ENCODE results near the gene CFAP298. TPM values are rescaled to one million over a fixed set of nuclear protein-coding genes. Genes with fewer than 3 reads are reported as not detected.
A peak's percentile ranks its signal among the peaks of the same experiment; 100 is the strongest.
"Not testable (repeated sequence)": the region's sequence is repeated elsewhere in the genome, so short reads cannot be mapped to it uniquely, and the experiment has no call there.

Gene CFAP298
- total RNA-seq, 2 experiments from 2014 or later = 39.5 to 47.9 TPM

DNA sequence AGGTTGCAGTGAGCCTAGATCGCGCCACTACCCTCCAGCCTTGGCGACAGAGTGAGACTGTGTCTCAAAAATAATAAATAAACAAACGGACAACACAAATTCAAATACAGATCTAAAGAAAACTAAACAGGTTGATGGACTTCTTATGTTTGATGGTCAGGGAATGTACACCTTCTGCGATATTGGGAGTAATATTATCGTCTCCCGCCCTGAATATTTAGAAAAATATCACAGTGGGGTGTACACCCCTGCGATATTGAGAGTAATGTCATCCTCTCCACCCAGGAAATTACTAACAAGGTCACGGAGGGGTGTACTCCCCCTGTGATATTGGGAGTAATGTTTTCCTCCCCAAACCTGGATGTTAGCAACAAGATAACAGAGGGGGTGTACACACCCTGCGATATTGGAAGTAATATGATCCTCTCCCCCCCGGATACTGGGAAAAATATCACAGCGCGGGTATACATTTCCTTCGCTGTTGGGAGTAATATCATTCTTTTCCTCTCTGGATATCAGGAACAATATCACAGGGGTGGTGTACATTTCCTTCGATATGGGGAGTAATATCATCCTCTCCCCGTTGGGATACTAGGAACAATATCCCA lies 1.4 kb upstream of the CFAP298 start:
- no peaks in the 10 kb centered on the region for H3K9me3 Mint-ChIP-seq (ENCODE audit: low read depth)
- ChIA-PET CTCF (interaction anchor here (0.6 to 0.8 kb wide), 2 partner anchors 44 to 219 kb away, joined by 3 to 4 read pairs; no protein-coding TSS in a partner anchor), POLR2A (no interaction called here)
- intact Hi-C loops (cut with DNase I, micrococcal nuclease) = loop anchor here (2.0 to 5.0 kb wide), 5 partner anchors 45 to 929 kb away; partner anchors contain the start of genes GART (in 1 of the 2), MIS18A (in 1 of the 2), PAXBP1 (in 1 of the 2) and SON (in 1 of the 2)
- peaks cover 9% of the 10 kb centered on the region for H3K4me1 Mint-ChIP-seq
- H3K4me3 Mint-ChIP-seq = peak overlapping the region; percentile 96
- ATAC-seq (no peak), DNase-seq (no peak)
- H3K27ac Mint-ChIP-seq = peak overlapping the region; percentile 90
- H3K36me3 Mint-ChIP-seq (ENCODE audit: low read depth) = peaks cover 9% of the 10 kb centered on the region
- no peaks in the 10 kb centered on the region for H3K27me3 Mint-ChIP-seq

- POLR2A ChIA-PET = no interaction called here
- intact Hi-C loops (cut with DNase I, micrococcal nuclease) = loop anchor here (1.0 to 5.0 kb wide), 13 partner anchors 44 to 1028 kb away; partner anchors contain the start of genes MIS18A (in 2 of the 2), URB1 (in 2 of the 2), CRYZL1 (in 1 of the 2) and DNAJC28 (in 1 of the 2)
- DNase-seq (no peak), ATAC-seq (peak; percentile 8)
- CTCF ChIA-PET = interaction anchor here (0.6 to 1.4 kb wide), 3 partner anchors 12 to 218 kb away, joined by 3 to 9 read pairs (median 4); no protein-coding TSS in a partner anchor
- Mint-ChIP-seq H3K27me3 (no peaks in the 10 kb centered on the region), H3K4me1 (peaks cover 9% of the 10 kb centered on the region), H3K27ac (peak overlapping the region; percentile 90), H3K36me3 (ENCODE audit: low read depth) (peaks cover 10% of the 10 kb centered on the region), H3K9me3 (ENCODE audit: low read depth) (no peaks in the 10 kb centered on the region), H3K4me3 (peak overlapping the region; percentile 96)
Measured at GRCh38 chr21:32612999-32613337, 791 bp upstream of the CFAP298 start.

DNA sequence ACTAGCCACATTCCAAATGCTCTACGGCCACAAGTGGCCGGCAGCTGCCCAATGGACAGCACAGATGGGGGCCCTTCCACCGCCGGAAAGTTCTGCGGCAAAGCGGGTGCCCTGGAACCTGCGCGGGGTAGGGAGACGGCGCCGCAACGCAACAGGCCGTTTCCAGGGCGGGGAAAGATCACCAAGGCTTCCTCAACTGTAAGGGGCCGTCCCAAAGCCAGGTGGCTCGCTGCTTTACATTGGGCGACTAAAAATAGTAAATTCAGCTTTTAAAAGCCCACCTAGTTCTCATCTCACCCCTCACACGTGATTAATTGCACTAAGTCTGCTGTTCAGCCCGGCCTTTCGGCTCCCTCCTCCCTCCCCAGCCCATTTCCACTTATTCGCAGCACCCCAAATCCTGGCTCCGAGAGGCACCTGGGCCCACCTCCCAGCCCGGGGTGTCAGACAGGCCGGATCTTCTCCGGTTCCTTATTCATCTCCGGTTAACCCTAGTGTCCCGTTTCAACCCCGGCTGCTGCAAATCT lies 643 bp downstream of the CFAP298 start:
- ATAC-seq (peak; percentile 45), DNase-seq (peak; percentile 65)
- intact Hi-C loops (cut with DNase I, micrococcal nuclease) = loop anchor here (5.0 kb wide), 2 partner anchors 161 to 931 kb away; partner anchors contain the start of genes GART (in 1 of the 2), PAXBP1 (in 1 of the 2) and SON (in 1 of the 2)
- ChIA-PET POLR2A (interaction anchor here (0.6 kb wide), 1 partner anchor 83 kb away, joined by 3 read pairs; no protein-coding TSS in a partner anchor), CTCF (interaction anchor here (1.2 to 3.4 kb wide), 3 partner anchors 11 to 44 kb away, joined by 3 to 27 read pairs (median 9); no protein-coding TSS in a partner anchor)
- H3K36me3 Mint-ChIP-seq (ENCODE audit: low read depth) = peaks cover 18% of the 10 kb centered on the region
- peak overlapping the region; percentile 90 for H3K27ac Mint-ChIP-seq
- H3K27me3 Mint-ChIP-seq = no peaks in the 10 kb centered on the region
- peak overlapping the region; percentile 96 for H3K4me3 Mint-ChIP-seq
- H3K9me3 Mint-ChIP-seq (ENCODE audit: low read depth) = no peaks in the 10 kb centered on the region
- H3K4me1 Mint-ChIP-seq = peaks cover 9% of the 10 kb centered on the region

DNA sequence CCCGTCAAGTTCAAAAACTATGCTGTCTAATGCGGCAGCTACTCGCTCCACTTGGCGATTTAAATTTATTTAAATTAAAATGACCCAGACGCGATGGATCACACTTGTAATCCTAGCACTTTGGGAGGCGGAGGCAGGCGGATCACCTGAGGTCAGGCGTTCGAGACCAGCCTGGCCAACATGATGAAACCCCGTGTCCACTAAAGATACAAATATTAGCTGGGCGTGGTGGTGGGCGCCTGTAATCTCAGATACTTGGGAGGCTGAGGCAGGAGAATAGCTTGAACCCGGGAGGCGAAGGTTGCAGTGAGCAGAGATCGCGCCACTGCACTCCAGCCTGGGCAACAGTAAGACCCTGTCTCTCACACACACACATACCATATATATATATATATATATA lies 1.2 kb downstream of the CFAP298 start:
- peak overlapping the region; percentile 96 for H3K4me3 Mint-ChIP-seq

DNA sequence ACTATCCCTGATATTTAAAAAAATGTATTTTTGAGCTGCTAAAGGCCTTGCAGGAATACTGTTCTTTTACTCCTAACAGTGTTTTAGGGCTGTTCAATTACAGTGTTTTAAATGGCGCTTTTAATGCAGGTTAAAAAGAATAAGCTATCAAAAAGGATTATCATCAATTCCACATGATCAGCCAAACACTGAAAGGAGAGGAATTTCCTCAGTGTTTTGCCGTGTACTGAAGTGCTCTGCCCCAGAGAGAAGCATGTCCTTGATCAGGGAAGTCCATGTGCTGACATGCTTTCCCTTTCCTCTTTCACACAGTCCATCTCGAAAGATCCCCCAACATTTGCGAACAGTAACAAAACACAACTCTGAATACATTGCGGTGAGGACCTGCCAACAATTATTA lies 3.3 kb downstream of the CFAP298 start:
- intact Hi-C loops (cut with DNase I, micrococcal nuclease) = no loop called here

More for the DNA sequence above, 1.2 kb downstream of the CFAP298 start:
- ATAC-seq; H3K9me3 Mint-ChIP-seq (ENCODE audit: low read depth); H3K4me1 Mint-ChIP-seq; H3K27ac Mint-ChIP-seq; H3K27me3 Mint-ChIP-seq; DNase-seq; POLR2A ChIA-PET: not testable (repeated sequence)
- CTCF ChIA-PET = interaction anchor here (3.4 kb wide), 1 partner anchor 10 kb away, joined by 27 read pairs; no protein-coding TSS in a partner anchor
- peaks cover 23% of the 10 kb centered on the region for H3K36me3 Mint-ChIP-seq (ENCODE audit: low read depth)
- intact Hi-C loops (cut with DNase I, micrococcal nuclease) = loop anchor here (5.0 kb wide), 2 partner anchors 161 to 931 kb away; partner anchors contain the start of genes GART (in 1 of the 2), PAXBP1 (in 1 of the 2) and SON (in 1 of the 2)

GRCh38 chr21:32605469-32605868 lies 6.7 kb downstream of the CFAP298 start:
- ChIA-PET CTCF (interaction anchor here (1.1 to 1.4 kb wide), 3 partner anchors 9 to 202 kb away, joined by 3 to 4 read pairs (median 4); no protein-coding TSS in a partner anchor), POLR2A (no interaction called here)
- H3K27ac Mint-ChIP-seq = no peak overlapping the region
- no peak overlapping the region for H3K4me3 Mint-ChIP-seq
- H3K4me1 Mint-ChIP-seq = peaks cover 3% of the 10 kb centered on the region
- H3K9me3 Mint-ChIP-seq (ENCODE audit: low read depth) = no peaks in the 10 kb centered on the region
- no peaks in the 10 kb centered on the region for H3K27me3 Mint-ChIP-seq
- no peak for ATAC-seq
- H3K36me3 Mint-ChIP-seq (ENCODE audit: low read depth) = peaks cover 55% of the 10 kb centered on the region
- intact Hi-C loops (cut with DNase I, micrococcal nuclease) = no loop called here
- no peak for DNase-seq

More for the DNA sequence above, 3.3 kb downstream of the CFAP298 start:
- no peak for ATAC-seq
- DNase-seq = no peak
- CTCF ChIA-PET = interaction anchor here (0.6 to 3.4 kb wide), 6 partner anchors 8 to 910 kb away, joined by 3 to 27 read pairs (median 4); no protein-coding TSS in a partner anchor
- POLR2A ChIA-PET = no interaction called here
- Mint-ChIP-seq H3K4me1 (peaks cover 9% of the 10 kb centered on the region), H3K27me3 (no peaks in the 10 kb centered on the region), H3K4me3 (no peak overlapping the region), H3K9me3 (ENCODE audit: low read depth) (no peaks in the 10 kb centered on the region), H3K27ac (no peak overlapping the region), H3K36me3 (ENCODE audit: low read depth) (peaks cover 38% of the 10 kb centered on the region)

- ATAC-seq (no peak), DNase-seq (no peak)
- Mint-ChIP-seq H3K27me3 (no peaks in the 10 kb centered on the region), H3K27ac (no peak overlapping the region), H3K36me3 (ENCODE audit: low read depth) (peaks cover 58% of the 10 kb centered on the region), H3K9me3 (ENCODE audit: low read depth) (no peaks in the 10 kb centered on the region), H3K4me1 (no peaks in the 10 kb centered on the region), H3K4me3 (no peak overlapping the region)
- POLR2A ChIA-PET = no interaction called here
- intact Hi-C loops (cut with DNase I, micrococcal nuclease) = loop anchor here in 1 of 2 experiments (5.0 kb wide), 1 partner anchor 737 kb away; no protein-coding TSS in a partner anchor
- CTCF ChIA-PET = interaction anchor here (1.0 to 1.4 kb wide), 4 partner anchors 8 to 195 kb away, joined by 3 to 4 read pairs (median 3); no protein-coding TSS in a partner anchor
Measured at GRCh38 chr21:32604464-32604863, 7.7 kb downstream of the CFAP298 start.

- intact Hi-C loops (cut with DNase I, micrococcal nuclease) = loop anchor here in 1 of 2 experiments (5.0 kb wide), 1 partner anchor 736 kb away; no protein-coding TSS in a partner anchor
- ATAC-seq (no peak), DNase-seq (no peak)
- H3K4me3 Mint-ChIP-seq = no peak overlapping the region
- ChIA-PET POLR2A (no interaction called here), CTCF (no interaction called here)
- H3K36me3 Mint-ChIP-seq (ENCODE audit: low read depth) = peaks cover 56% of the 10 kb centered on the region
- H3K27ac Mint-ChIP-seq = no peak overlapping the region
- no peaks in the 10 kb centered on the region for H3K4me1 Mint-ChIP-seq
- H3K27me3 Mint-ChIP-seq = no peaks in the 10 kb centered on the region
- no peaks in the 10 kb centered on the region for H3K9me3 Mint-ChIP-seq (ENCODE audit: low read depth)
Measured at GRCh38 chr21:32603131-32603530, 9.0 kb downstream of the CFAP298 start.

DNA sequence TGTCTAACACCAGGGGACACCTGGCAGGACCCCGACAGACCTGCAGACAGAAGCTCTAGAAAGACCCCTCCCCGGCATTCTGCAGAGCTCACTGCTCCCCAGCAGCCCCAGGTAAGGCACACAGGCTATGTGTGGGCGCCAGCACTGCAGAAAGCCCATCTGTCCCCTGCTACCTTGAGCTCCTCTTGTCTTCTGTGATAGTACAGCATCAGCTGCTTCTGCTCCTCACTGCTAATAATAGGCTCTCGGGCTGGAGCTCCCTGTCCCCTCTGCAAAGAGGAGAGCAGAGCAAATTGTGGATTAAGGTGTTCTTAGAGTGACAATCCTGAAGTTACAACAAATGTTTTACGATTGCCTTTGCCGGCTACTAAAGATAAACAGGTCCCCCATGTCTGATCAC lies 10.1 kb downstream of the CFAP298 start:
- DNase-seq (no peak), ATAC-seq (no peak)
- H3K27ac Mint-ChIP-seq = no peak overlapping the region
- ChIA-PET POLR2A (no interaction called here), CTCF (interaction anchor here (0.9 to 4.8 kb wide), 13 partner anchors 8 to 229 kb away, joined by 3 to 106 read pairs (median 6); partner anchors contain the start of genes EVA1C and URB1)
- no peak overlapping the region for H3K4me3 Mint-ChIP-seq
- no peaks in the 10 kb centered on the region for H3K9me3 Mint-ChIP-seq (ENCODE audit: low read depth)
- peaks cover 51% of the 10 kb centered on the region for H3K36me3 Mint-ChIP-seq (ENCODE audit: low read depth)
- H3K27me3 Mint-ChIP-seq = no peaks in the 10 kb centered on the region
- intact Hi-C loops (cut with DNase I, micrococcal nuclease) = loop anchor here in 1 of 2 experiments (5.0 kb wide), 1 partner anchor 735 kb away; no protein-coding TSS in a partner anchor
- peaks cover 4% of the 10 kb centered on the region for H3K4me1 Mint-ChIP-seq

DNA sequence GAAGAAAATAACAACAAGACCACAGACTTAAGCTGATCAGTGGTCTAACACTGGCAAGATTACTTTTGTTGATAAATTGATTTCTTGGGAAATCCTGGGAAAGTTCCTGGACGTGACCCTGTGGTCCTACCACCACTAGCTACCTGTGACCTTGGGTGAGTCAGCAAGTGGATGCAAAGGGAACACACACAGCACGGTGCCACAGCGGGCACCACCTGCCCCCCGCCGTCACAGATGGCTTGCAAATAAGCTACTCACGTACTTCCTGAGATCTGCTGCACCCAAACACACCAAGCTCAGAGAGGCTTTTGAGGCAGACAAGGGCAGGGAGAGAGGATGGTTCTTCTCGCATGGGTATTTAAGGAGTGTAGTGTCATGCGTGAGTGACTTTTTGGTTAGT lies 12.7 kb downstream of the CFAP298 start:
- Mint-ChIP-seq H3K4me3 (no peak overlapping the region), H3K4me1 (peaks cover 12% of the 10 kb centered on the region)

DNA sequence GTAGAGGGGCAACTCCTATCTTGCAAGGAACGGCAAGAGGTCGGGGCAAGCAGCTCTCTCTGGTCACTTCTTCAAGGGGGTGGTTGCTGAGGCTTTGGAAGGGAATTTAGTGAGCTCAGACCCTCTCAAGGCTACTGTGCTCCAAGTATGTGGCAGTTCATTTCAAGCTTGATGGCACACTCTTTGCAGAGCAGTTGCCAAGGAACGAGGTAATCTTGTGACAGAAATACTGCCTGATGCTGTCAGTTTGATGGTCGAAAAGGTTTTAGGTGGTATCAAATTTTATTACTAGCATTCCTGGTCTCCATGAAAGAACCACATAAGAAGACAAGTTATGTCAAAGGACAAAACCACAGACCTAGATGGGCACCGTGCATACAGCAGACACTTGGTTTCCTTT lies 13.1 kb downstream of the CFAP298 start:
- H3K36me3 Mint-ChIP-seq (ENCODE audit: low read depth) = peaks cover 36% of the 10 kb centered on the region
- POLR2A ChIA-PET = interaction anchor here (0.6 kb wide), 1 partner anchor 301 kb away, joined by 3 read pairs; no protein-coding TSS in a partner anchor

More for the DNA sequence above, 12.7 kb downstream of the CFAP298 start:
- POLR2A ChIA-PET = no interaction called here
- Mint-ChIP-seq H3K9me3 (ENCODE audit: low read depth) (no peaks in the 10 kb centered on the region), H3K27me3 (no peaks in the 10 kb centered on the region), H3K36me3 (ENCODE audit: low read depth) (peaks cover 40% of the 10 kb centered on the region), H3K27ac (no peak overlapping the region)
- ATAC-seq (no peak), DNase-seq (no peak)
- CTCF ChIA-PET = interaction anchor here (0.6 to 4.8 kb wide), 9 partner anchors 10 to 273 kb away, joined by 3 to 106 read pairs (median 5); no protein-coding TSS in a partner anchor
- intact Hi-C loops (cut with DNase I, micrococcal nuclease) = no loop called here

More for the DNA sequence above, 13.1 kb downstream of the CFAP298 start:
- DNase-seq = no peak
- ATAC-seq = no peak
- no peak overlapping the region for H3K27ac Mint-ChIP-seq
- H3K4me1 Mint-ChIP-seq = peaks cover 12% of the 10 kb centered on the region
- H3K27me3 Mint-ChIP-seq = no peaks in the 10 kb centered on the region
- no peak overlapping the region for H3K4me3 Mint-ChIP-seq
- intact Hi-C loops (cut with DNase I, micrococcal nuclease) = no loop called here
- H3K9me3 Mint-ChIP-seq (ENCODE audit: low read depth) = no peaks in the 10 kb centered on the region
- CTCF ChIA-PET = interaction anchor here (0.7 to 4.8 kb wide), 8 partner anchors 11 to 194 kb away, joined by 3 to 106 read pairs (median 4); no protein-coding TSS in a partner anchor
